ENCODE measurements around the gene FBN2. TPM values are rescaled to one million over a fixed set of nuclear protein-coding genes. Genes with fewer than 3 reads are reported as not detected.
"Not testable (repeated sequence)": the region's sequence is repeated elsewhere in the genome, so short reads cannot be mapped to it uniquely, and the experiment has no call there.

Gene FBN2
- total RNA-seq, 2 experiments from 2014 or later = not detected

DNA sequence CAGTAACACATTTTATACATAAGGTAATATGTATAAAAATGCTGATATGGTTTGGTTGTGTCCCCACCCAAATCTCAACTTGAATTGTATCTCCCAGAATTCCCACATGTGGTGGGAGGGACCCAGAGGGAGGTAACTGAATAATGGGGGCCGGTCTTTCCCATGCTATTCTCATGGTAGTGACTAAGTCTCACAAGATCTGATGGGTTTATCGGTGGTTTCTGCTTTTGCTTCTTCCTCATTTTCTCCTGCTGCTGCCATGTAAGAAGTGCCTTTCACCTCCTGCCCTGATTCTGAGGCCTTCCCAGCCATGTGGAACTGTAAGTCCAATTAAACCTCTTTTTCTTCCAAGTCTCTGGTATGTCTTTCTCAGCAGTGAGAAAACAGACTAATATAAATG is 137.3 kb downstream of the FBN2 start:
- DNase-seq, H3K27me3 Mint-ChIP-seq, H3K27ac Mint-ChIP-seq, H3K36me3 Mint-ChIP-seq, H3K9me3 Mint-ChIP-seq, H3K4me3 Mint-ChIP-seq, H3K4me1 Mint-ChIP-seq: not testable (repeated sequence)

- Mint-ChIP-seq H3K4me3 (no peak overlapping the region), H3K27ac (no peak overlapping the region), H3K9me3 (no peaks in the 10 kb centered on the region), H3K36me3 (no peaks in the 10 kb centered on the region), H3K4me1 (no peaks in the 10 kb centered on the region), H3K27me3 (no peaks in the 10 kb centered on the region)
- no peak for DNase-seq
These were observed 138.9 kb downstream of the FBN2 start for GRCh38 chr5:128399111-128399510.

DNA sequence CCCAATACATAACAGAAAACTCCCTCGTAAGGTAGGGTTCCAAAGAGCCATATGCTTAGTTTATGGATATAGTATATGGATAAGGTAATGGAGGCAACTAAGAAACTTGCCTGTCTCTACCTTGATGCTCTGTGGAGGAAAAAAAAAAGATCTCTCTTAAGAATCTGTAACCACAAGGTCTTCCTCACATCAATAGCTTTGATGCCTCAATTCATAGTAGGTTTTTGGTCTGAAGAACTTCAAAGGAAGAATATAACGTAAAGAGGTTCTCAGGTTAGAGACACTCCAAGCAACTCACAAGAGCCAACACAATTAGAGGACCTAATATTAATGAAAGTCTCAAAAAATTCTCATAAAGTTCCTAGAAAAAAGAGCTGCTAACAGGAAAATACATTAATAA is 140.2 kb downstream of the FBN2 start:
- no peak for DNase-seq
- Mint-ChIP-seq H3K9me3 (no peaks in the 10 kb centered on the region), H3K4me1 (no peaks in the 10 kb centered on the region), H3K27me3 (no peaks in the 10 kb centered on the region), H3K27ac (no peak overlapping the region), H3K4me3 (no peak overlapping the region), H3K36me3 (no peaks in the 10 kb centered on the region)

GRCh38 chr5:128395073-128395472 is 143.0 kb downstream of the FBN2 start:
- Mint-ChIP-seq H3K27me3 (no peaks in the 10 kb centered on the region), H3K4me3 (no peak overlapping the region), H3K9me3 (no peaks in the 10 kb centered on the region), H3K27ac (no peak overlapping the region), H3K36me3 (no peaks in the 10 kb centered on the region), H3K4me1 (no peaks in the 10 kb centered on the region)
- DNase-seq = no peak

GRCh38 chr5:128384068-128384467 is 154.0 kb downstream of the FBN2 start:
- Mint-ChIP-seq H3K4me3 (no peak overlapping the region), H3K36me3 (no peaks in the 10 kb centered on the region), H3K4me1 (no peaks in the 10 kb centered on the region), H3K27me3 (no peaks in the 10 kb centered on the region), H3K9me3 (no peaks in the 10 kb centered on the region), H3K27ac (no peak overlapping the region)
- no peak for DNase-seq

GRCh38 chr5:128380337-128380736 is 157.7 kb downstream of the FBN2 start:
- Mint-ChIP-seq H3K36me3 (no peaks in the 10 kb centered on the region), H3K4me1 (no peaks in the 10 kb centered on the region), H3K9me3 (no peaks in the 10 kb centered on the region), H3K4me3 (no peak overlapping the region), H3K27me3 (no peaks in the 10 kb centered on the region), H3K27ac (no peak overlapping the region)
- no peak for DNase-seq

DNA sequence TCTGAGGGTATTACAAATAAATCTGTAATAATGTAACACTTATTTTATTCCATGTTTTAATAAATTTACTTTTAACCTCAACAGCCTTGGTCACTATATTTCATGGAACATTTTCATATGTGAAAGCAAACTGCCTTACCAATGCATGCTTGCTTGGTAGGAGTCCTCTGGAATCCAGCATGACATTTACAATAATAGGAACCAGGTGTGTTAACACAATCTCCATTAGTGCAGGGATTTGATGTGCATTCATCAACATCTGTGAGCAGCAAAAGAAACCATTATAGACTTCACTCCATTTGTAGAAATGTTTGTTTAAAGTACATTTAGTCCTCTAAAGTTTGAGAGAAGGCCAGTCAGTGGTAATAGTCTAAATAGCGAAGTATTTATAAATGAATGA is 159.4 kb downstream of the FBN2 start:
- no peak for DNase-seq
- Mint-ChIP-seq H3K36me3 (no peaks in the 10 kb centered on the region), H3K27me3 (no peaks in the 10 kb centered on the region), H3K9me3 (no peaks in the 10 kb centered on the region), H3K4me1 (no peaks in the 10 kb centered on the region), H3K4me3 (no peak overlapping the region), H3K27ac (no peak overlapping the region)

- Mint-ChIP-seq H3K4me1 (no peaks in the 10 kb centered on the region), H3K27me3 (no peaks in the 10 kb centered on the region), H3K9me3 (no peaks in the 10 kb centered on the region), H3K4me3 (no peak overlapping the region), H3K27ac (no peak overlapping the region), H3K36me3 (no peaks in the 10 kb centered on the region)
- no peak for DNase-seq
These were observed 159.8 kb downstream of the FBN2 start for GRCh38 chr5:128378196-128378595.

- H3K27me3 Mint-ChIP-seq = no peaks in the 10 kb centered on the region
- no peaks in the 10 kb centered on the region for H3K4me1 Mint-ChIP-seq
- no peaks in the 10 kb centered on the region for H3K9me3 Mint-ChIP-seq
- no peak overlapping the region for H3K27ac Mint-ChIP-seq
- DNase-seq = no peak
- no peaks in the 10 kb centered on the region for H3K36me3 Mint-ChIP-seq
- H3K4me3 Mint-ChIP-seq = no peak overlapping the region
These were observed 161.5 kb downstream of the FBN2 start for GRCh38 chr5:128376577-128376976.

DNA sequence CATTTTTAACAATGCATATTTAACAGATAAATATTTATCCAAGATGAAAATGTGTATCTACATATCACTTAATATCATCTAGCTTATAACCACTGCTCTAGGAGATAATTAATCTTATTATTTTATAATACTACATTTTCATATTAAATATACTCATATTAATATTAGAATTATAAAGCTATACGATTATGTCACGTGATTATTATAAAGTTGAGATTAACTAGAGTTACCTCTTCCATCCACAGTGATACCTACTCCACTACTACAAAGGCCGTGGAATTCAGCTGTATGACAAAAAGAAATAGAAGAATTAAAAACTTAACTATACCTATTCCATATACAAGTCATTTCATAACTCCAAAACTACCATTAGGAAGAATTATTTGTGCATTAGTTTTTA is 171.9 kb downstream of the FBN2 start:
- Mint-ChIP-seq H3K9me3 (no peaks in the 10 kb centered on the region), H3K36me3 (no peaks in the 10 kb centered on the region), H3K4me3 (no peak overlapping the region), H3K4me1 (no peaks in the 10 kb centered on the region), H3K27ac (no peak overlapping the region), H3K27me3 (no peaks in the 10 kb centered on the region)
- no peak for DNase-seq

GRCh38 chr5:128362370-128362769 is 175.7 kb downstream of the FBN2 start:
- no peaks in the 10 kb centered on the region for H3K9me3 Mint-ChIP-seq
- no peak overlapping the region for H3K27ac Mint-ChIP-seq
- no peaks in the 10 kb centered on the region for H3K36me3 Mint-ChIP-seq
- no peak for DNase-seq
- no peaks in the 10 kb centered on the region for H3K27me3 Mint-ChIP-seq
- no peak overlapping the region for H3K4me3 Mint-ChIP-seq
- H3K4me1 Mint-ChIP-seq = no peaks in the 10 kb centered on the region

DNA sequence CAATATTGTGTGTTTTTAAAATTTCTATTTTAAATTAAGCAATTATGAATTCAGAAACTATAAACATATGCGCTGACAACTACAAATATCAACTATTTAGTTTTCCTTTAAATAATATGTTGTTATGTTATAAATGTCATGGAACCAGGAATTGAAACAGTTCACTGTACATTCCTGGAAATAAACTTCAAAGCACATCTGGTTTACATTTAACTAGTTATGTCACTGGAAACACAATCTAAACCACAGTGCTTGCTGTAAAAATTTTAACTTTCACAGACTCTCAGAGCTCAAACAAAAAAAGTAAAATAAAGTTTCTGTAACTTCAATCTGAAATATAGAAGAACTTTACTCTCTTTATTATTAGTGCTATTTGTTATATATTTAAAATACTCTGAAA is 179.2 kb downstream of the FBN2 start:
- Mint-ChIP-seq H3K9me3 (no peaks in the 10 kb centered on the region), H3K36me3 (no peaks in the 10 kb centered on the region), H3K4me3 (no peak overlapping the region), H3K27ac (no peak overlapping the region), H3K27me3 (no peaks in the 10 kb centered on the region), H3K4me1 (no peaks in the 10 kb centered on the region)
- no peak for DNase-seq

- H3K9me3 Mint-ChIP-seq = no peaks in the 10 kb centered on the region
- H3K27ac Mint-ChIP-seq = no peak overlapping the region
- H3K27me3 Mint-ChIP-seq = no peaks in the 10 kb centered on the region
- H3K4me1 Mint-ChIP-seq = no peaks in the 10 kb centered on the region
- H3K36me3 Mint-ChIP-seq = no peaks in the 10 kb centered on the region
- H3K4me3 Mint-ChIP-seq = no peak overlapping the region
- no peak for DNase-seq
These were observed 180.8 kb downstream of the FBN2 start for GRCh38 chr5:128357226-128357625.

GRCh38 chr5:128355961-128356360 is 182.1 kb downstream of the FBN2 start:
- H3K27me3 Mint-ChIP-seq = no peaks in the 10 kb centered on the region
- no peak overlapping the region for H3K27ac Mint-ChIP-seq
- H3K9me3 Mint-ChIP-seq = no peaks in the 10 kb centered on the region
- DNase-seq = no peak
- no peaks in the 10 kb centered on the region for H3K4me1 Mint-ChIP-seq
- H3K4me3 Mint-ChIP-seq = no peak overlapping the region
- no peaks in the 10 kb centered on the region for H3K36me3 Mint-ChIP-seq

DNA sequence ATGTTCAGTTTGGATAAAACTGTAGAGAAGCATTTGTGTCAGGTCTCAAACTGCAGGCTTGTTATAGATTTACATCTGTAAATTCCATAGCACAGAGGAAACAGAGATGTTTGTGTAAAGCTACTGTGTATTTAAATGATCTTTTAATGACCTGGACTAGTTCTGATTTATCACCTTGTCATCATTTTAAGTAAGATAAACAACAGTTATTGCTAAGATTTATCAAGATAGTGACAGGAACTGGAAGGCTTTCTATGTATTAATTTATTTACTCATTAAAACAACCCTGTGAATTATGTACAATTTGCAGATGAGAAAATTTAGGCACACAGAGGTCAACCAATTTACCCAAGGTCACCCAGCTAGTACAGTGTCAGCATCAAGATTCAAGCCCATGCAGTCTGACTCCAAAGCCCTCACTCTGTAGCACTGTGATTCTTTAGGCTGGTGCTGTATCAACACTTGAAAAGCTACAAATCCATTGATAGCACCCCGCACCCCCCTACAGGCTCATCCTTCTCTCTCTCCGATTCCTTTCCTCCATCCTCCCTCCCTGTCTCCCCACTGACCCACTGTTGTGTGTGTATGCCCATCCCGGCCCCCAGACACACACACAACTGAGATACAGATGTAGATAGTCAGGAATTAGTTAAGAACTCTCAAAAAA is 184.5 kb downstream of the FBN2 start:
- H3K9me3 Mint-ChIP-seq = no peaks in the 10 kb centered on the region
- no peak overlapping the region for H3K27ac Mint-ChIP-seq
- H3K36me3 Mint-ChIP-seq = no peaks in the 10 kb centered on the region
- H3K4me1 Mint-ChIP-seq = no peaks in the 10 kb centered on the region
- H3K27me3 Mint-ChIP-seq = no peaks in the 10 kb centered on the region
- no peak overlapping the region for H3K4me3 Mint-ChIP-seq
- DNase-seq = no peak

DNA sequence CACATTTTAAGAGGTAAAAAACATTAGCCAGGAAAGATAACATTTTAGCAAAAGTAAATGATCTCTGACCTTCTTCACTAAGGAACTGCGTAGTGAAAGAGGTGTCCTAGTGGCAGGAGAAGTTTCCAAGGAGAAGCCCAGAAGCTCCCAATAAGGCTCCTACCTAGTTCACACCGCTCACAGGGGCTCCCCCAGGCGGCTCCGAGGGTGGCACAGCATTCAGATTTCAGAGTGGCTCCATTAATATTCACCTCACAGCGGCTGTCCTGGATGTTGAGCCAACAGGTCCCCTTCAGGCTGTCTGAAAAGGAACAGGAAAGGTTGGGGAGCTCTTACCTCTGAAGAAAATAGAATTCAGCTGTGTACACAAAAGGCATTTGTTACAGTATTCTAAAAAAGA is 187.3 kb downstream of the FBN2 start:
- no peaks in the 10 kb centered on the region for H3K36me3 Mint-ChIP-seq
- H3K9me3 Mint-ChIP-seq = no peaks in the 10 kb centered on the region
- no peaks in the 10 kb centered on the region for H3K27me3 Mint-ChIP-seq
- H3K4me1 Mint-ChIP-seq = no peaks in the 10 kb centered on the region
- no peak for DNase-seq
- no peak overlapping the region for H3K27ac Mint-ChIP-seq
- no peak overlapping the region for H3K4me3 Mint-ChIP-seq

All from activated naive CD8-positive, alpha-beta T cell treated with anti-CD3 and anti-CD28 coated beads for 36 hours (primary cell).